ENCODE measurements around the gene RAB35.

The RAB35 gene

DNA sequence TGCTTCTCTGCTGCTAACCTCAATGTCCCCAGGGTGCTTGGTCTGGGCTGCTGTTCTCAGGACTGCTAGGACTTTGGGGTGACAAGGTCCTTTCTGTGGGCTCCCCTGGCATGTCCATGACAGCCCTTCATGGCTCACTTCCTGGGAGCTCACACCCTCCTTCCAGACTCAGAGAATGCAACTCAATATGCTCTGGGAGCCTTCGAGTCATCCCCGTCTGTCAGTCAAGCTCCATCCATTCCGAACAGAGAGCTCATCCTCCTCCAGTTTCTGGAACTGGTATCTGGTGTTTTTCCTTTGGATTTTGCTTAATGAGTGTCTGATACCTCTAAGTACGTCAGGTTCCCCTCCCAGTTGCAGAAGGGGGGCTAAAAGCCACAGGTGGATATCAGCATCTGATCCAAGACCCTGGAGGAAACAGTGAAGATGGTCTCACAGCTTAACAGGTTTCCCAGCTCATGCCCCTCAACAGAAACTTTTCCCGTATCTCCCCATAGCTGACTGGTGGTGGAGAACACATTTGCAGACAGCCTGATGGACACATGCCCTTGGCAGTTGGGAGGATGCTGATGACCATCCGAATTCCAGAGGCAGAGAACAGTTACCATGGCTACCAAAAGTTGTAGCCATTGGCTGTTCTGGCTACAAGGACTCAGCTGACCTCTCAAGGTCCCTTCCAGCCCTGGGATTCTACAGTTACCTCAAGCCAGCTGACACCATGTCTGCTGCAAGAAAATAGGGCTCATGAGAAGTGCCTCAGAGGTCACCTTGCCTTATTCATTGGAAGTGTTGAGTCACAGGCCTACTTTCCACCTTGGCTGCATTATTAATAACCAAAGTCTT is 9.5 kb upstream of the RAB35 start:
- no peaks in the 10 kb centered on the region for H3K27me3 ChIP-seq (ENCODE audit: low read depth)
- no peaks in the 10 kb centered on the region for H3K4me1 ChIP-seq
- no peak for DNase-seq (ENCODE audit: low spot score in 2 of 2)
- no peaks in the 10 kb centered on the region for H3K9me3 ChIP-seq
- H3K36me3 ChIP-seq (replicated peaks), result peaks cover 46% of the 10 kb centered on the region
- no peak overlapping the region for H3K4me3 ChIP-seq
- in situ Hi-C loops (cut with MboI; ENCODE audit: low sequenced_read_pairs), result no loop called here

DNA sequence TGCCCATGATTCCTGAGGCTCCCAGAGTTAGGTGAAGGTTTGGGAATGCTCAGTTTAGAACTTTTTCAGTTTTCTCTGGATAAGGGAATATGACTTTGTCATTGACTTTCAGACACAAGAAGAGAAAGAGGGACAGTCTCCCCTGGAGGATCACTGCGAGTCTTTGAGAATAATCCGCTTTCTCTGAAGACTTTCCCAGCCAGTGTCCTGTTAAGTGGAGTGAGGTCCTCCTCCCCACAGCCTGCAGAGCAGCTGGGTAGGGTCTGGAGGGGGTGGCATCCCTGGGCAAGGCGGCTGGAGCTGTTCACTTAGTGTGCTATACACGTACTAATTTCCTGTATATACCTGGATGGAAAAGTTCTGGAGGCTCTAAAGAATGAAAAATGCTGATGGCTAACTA is 8.5 kb upstream of the RAB35 start:
- Histone ChIP-seq H3K4me1 (no peaks in the 10 kb centered on the region; the same call in 1 of the 2 replicates), H3K4me3 (no peak overlapping the region)

DNA sequence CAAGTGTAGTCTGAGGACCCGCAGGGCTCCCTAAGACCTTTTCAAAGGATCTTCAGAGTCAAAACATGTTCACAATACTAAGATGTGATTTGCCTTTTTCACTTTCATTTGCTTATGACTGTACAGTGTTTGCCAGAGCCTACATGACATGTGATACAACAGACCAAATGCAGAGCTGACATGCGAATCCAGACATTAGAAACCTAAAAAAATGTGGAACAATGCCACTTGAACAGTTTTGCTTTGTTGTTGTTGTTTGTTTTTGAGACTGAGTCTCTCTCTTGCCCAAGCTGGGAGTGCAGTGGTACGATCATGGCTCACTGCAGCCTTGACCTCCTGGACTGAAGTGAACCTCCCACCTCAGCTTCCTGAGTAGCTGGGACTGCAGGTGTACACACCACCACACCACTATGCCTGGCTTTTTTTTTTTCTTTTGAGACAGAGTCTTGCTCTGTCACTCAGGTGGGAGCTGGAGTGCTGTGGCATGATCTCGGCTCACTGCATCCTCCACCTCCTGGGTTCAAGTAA is 5.3 kb upstream of the RAB35 start:
- Histone ChIP-seq H3K27me3 (ENCODE audit: low read depth) (no peaks in the 10 kb centered on the region), H3K36me3 (replicated peaks) (peaks cover 9% of the 10 kb centered on the region), H3K4me3 (no peak overlapping the region), H3K9me3 (no peaks in the 10 kb centered on the region), H3K4me1 (peaks cover 16% of the 10 kb centered on the region)
- no peak for DNase-seq (ENCODE audit: low spot score in 2 of 2)
- in situ Hi-C loops (cut with MboI; ENCODE audit: low sequenced_read_pairs), result no loop called here

More for the DNA sequence above, 8.5 kb upstream of the RAB35 start:
- DNase-seq (ENCODE audit: low spot score in 2 of 2), result no peak
- Histone ChIP-seq H3K36me3 (replicated peaks) (peaks cover 36% of the 10 kb centered on the region), H3K9me3 (no peaks in the 10 kb centered on the region), H3K27me3 (ENCODE audit: low read depth) (no peaks in the 10 kb centered on the region)
- in situ Hi-C loops (cut with MboI; ENCODE audit: low sequenced_read_pairs), result no loop called here

DNA sequence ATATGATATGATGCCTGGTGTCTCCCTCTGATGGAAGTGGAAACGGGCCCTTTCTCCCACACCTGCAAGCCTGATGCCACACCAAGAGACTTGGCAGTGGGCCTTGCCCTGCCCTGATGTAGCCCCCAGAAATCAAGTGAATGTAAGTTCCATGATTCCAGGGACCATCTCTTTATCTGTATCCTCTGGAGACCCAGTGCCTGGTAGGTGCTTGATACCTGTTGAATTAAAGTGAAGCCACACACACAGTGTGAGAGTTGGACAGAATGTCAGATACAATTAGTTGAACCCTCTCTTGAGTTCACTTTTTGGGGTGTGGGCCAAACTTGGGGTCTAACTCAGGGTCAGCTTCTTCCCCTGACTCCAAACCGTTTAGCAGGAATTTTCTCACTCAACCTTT is 4.8 kb upstream of the RAB35 start:
- in situ Hi-C loops (cut with MboI; ENCODE audit: low sequenced_read_pairs), result no loop called here
- Histone ChIP-seq H3K9me3 (no peaks in the 10 kb centered on the region), H3K4me1 (peaks cover 16% of the 10 kb centered on the region), H3K27me3 (ENCODE audit: low read depth) (no peaks in the 10 kb centered on the region), H3K4me3 (no peak overlapping the region), H3K36me3 (replicated peaks) (peaks cover 4% of the 10 kb centered on the region)
- no peak for DNase-seq (ENCODE audit: low spot score in 2 of 2)

DNA sequence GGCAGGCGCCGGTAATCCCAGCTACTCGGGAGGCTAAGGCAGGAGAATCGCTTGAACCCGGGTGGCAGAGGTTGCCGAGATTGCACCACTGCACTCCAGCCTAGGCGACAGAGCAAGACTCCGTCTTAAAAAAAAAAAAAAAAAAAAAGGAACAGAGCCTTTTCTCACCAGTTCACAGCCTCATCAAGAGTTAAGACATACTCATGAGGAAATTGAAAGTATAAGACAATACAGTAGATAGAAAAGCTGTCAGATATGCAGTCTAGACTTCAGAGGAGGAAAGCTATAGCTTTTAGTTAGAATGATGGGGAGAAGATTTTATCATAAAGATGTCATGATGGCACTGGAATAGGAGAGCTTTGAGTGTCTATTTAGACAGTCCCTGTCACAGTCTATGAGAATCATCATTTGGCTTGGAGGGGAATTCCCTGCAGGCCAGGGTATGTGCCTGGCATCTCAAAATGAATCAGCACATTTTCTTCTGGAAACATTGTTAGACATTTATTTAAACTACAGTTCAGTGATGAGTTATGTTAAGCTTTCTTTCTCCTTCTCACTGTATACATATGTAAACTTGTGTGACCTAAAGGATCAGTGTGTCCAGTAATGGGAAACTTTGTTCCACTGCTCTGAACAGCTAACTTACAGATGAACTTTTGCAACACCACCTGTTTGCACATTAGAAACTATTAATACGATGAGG is 2.9 kb upstream of the RAB35 start:
- Histone ChIP-seq H3K36me3 (replicated peaks) (peaks cover 7% of the 10 kb centered on the region; the same call in 1 of the 2 replicates), H3K9me3 (no peaks in the 10 kb centered on the region), H3K27me3 (ENCODE audit: low read depth) (no peaks in the 10 kb centered on the region), H3K4me1 (peaks cover 18% of the 10 kb centered on the region), H3K4me3 (no peak overlapping the region)
- in situ Hi-C loops (cut with MboI; ENCODE audit: low sequenced_read_pairs), result no loop called here
- peak in 1 of 2 experiments; percentile 22 for DNase-seq (ENCODE audit: low spot score in 2 of 2)

DNA sequence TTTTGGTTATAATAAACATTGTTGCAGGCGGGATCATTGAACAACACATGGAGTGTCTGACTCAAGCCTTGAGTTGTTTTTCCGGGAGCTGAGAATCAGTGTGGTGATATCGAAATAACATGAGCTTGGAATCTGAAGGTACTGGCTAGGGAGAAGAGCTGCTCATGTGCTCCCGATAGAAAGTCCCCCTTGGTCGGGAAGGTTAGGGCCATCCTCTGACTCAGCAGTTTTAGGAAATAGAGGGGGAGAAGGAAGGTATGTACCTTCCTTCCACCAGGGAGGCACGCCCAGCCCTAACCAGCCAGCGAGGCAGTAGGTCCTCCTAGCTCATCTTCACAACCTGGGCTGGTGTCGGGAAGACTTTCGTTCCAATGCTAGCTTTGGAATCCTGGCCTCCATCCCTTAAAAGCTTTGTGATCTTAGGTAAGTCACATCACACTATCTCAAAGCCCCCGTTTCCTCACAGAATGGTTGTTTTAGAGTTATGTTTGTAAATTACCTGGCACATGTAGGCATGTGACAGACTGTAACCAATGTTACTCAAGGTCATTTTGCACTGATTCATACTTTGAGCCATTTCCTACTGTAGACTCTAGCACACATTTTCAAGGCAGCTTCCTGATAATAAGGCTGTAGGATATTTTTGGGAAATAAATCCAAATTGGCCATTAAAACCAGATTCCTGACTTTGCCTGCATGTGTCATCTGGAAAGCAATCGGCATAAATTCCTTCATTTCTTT is 1.9 kb upstream of the RAB35 start:
- H3K27me3 ChIP-seq (ENCODE audit: low read depth), result no peaks in the 10 kb centered on the region
- DNase-seq (ENCODE audit: low spot score in 2 of 2), result peak; percentile 32 to 60
- H3K4me1 ChIP-seq, result peaks cover 18% of the 10 kb centered on the region
- in situ Hi-C loops (cut with MboI; ENCODE audit: low sequenced_read_pairs), result no loop called here
- H3K4me3 ChIP-seq, result peak overlapping the region; percentile 91
- H3K9me3 ChIP-seq, result no peaks in the 10 kb centered on the region
- H3K36me3 ChIP-seq (replicated peaks), result peaks cover 7% of the 10 kb centered on the region; the same call in 1 of the 2 replicates

DNA sequence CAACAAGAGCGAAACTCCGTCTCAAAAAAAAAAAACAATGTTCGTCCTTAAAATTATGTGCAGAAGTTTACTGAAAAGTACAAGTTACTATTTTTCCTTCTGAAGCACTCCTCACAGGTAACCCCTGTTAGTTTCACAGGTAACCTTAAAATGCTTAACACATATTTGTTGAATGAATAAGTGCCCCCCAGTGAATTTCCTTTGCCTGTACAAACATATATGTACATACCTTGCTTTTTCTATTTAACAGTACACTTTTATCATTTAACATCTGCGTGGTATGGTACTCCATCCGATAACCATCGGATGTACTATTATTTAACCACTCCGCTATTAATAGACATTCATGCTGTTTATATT is 1.4 kb upstream of the RAB35 start:
- no peaks in the 10 kb centered on the region for H3K27me3 ChIP-seq (ENCODE audit: low read depth)
- no peak for DNase-seq (ENCODE audit: low spot score in 2 of 2)
- H3K4me3 ChIP-seq, result peak overlapping the region; percentile 91
- no peaks in the 10 kb centered on the region for H3K9me3 ChIP-seq
- in situ Hi-C loops (cut with MboI; ENCODE audit: low sequenced_read_pairs), result no loop called here
- H3K4me1 ChIP-seq, result peaks cover 18% of the 10 kb centered on the region
- H3K36me3 ChIP-seq (replicated peaks), result peaks cover 7% of the 10 kb centered on the region; the same call in 1 of the 2 replicates

DNA sequence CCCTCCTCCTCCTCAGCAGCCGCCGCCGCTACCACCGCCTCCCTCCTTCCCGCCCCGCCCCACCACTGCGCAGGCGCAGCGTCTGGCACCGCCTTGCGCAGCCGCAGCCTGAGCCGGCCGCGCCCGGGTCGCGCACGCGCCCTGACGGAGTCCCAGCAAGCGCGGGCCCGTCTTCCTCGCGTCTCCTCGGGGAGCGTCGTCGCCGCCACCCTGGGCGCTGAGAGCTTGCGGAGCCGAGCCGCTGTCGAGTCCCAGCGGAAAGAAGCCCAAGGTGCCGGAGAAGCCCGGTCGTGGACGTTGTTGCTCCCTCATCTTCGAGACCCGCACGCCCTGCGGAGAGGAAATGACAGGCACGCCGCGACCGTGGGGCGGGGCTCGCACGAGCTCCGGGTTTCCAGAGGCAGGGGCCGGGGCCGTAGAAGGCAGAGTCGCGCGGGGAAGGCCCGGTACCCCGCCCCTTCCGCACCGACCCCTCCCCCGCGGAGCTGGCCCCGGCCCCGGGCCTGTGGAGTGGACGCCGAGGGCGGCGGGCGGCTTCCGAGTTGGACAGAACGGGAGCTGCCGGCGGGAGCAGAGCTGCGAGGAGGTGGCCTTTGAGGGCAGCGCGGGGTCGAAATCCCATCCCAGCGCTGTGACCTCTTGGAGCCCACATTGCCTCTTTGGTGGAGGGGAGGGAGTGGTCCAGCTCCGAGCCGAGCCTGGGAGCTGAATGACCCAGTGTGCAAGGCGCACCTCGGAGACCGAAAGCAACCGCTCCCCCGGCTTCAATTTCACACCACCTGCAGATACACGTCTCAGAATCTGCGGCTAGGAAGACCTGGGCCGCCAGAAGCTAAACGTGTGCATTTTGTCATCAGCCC is 469 bp upstream of the RAB35 start:
- Histone ChIP-seq H3K27me3 (ENCODE audit: low read depth) (no peaks in the 10 kb centered on the region), H3K36me3 (replicated peaks) (peaks cover 7% of the 10 kb centered on the region; the same call in 1 of the 2 replicates), H3K9me3 (no peaks in the 10 kb centered on the region), H3K4me3 (peak overlapping the region; percentile 91), H3K4me1 (peaks cover 18% of the 10 kb centered on the region)
- peak; percentile 92 to 98 for DNase-seq (ENCODE audit: low spot score in 2 of 2)
- in situ Hi-C loops (cut with MboI; ENCODE audit: low sequenced_read_pairs), result no loop called here

DNA sequence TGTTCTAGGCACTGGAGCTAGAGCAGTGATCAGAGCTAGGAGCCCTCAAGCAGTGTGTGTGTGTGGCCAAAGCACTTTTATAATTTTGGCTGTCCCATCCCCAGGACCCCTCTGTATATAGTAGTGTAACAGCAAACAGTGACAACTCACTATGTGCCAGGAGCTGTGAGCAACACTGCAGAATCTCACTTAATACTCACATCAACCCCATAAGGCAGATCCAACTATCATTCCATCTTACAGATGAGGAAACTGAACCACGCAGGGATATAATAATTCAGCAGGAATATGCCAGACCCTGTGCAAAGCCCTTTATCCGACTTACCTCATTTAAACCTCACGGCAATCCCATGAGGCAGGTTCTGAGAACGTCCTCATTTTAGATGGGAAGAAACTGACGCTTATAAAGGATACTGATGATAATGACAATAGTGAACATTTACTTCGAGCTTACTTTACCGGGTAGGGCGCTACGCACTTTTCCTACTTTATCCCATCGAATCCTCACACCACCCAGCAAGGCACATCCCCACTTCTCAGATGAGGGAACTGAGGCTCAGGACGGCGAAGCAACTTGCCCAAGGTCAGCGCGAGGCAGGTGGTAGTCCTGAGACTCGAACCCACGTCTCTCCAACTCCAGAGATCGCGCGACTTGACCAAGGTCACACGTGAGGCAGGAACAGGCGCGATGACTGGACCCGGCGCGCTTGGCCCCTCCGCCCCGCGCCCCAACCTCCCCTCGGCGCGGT is 687 bp downstream of the RAB35 start:
- in situ Hi-C loops (cut with MboI; ENCODE audit: low sequenced_read_pairs), result no loop called here
- H3K9me3 ChIP-seq, result no peaks in the 10 kb centered on the region
- peak in 1 of 2 experiments; percentile 65 for DNase-seq (ENCODE audit: low spot score in 2 of 2)
- H3K27me3 ChIP-seq (ENCODE audit: low read depth), result no peaks in the 10 kb centered on the region
- H3K4me1 ChIP-seq, result peaks cover 18% of the 10 kb centered on the region
- H3K36me3 ChIP-seq (replicated peaks), result peaks cover 10% of the 10 kb centered on the region; the same call in 1 of the 2 replicates
- H3K4me3 ChIP-seq, result peak overlapping the region; percentile 91

DNA sequence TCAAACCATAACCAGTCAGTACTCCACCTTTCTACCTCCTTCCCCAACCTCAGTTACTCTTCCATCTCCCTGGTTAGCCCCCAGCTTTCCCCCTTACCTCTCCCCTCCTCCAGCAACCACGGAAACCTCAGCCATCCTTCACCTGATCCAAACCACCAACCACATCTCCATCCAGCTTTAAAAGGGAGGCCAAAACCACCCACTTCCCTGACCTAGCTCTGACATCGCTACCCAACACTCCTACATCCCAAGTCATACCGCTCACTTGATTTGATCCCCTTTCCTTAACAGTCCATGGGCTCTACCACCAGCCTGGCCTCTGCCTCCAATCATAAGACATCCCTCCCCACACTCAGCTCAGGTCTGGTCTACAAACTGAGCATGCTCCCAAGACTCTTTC is 1.5 kb downstream of the RAB35 start:
- Histone ChIP-seq H3K36me3 (replicated peaks) (peaks cover 10% of the 10 kb centered on the region; the same call in 1 of the 2 replicates), H3K9me3 (no peaks in the 10 kb centered on the region), H3K4me1 (peaks cover 18% of the 10 kb centered on the region), H3K4me3 (peak overlapping the region; percentile 91; the same call in 1 of the 2 replicates), H3K27me3 (ENCODE audit: low read depth) (no peaks in the 10 kb centered on the region)
- in situ Hi-C loops (cut with MboI; ENCODE audit: low sequenced_read_pairs), result no loop called here
- DNase-seq (ENCODE audit: low spot score in 2 of 2), result no peak

DNA sequence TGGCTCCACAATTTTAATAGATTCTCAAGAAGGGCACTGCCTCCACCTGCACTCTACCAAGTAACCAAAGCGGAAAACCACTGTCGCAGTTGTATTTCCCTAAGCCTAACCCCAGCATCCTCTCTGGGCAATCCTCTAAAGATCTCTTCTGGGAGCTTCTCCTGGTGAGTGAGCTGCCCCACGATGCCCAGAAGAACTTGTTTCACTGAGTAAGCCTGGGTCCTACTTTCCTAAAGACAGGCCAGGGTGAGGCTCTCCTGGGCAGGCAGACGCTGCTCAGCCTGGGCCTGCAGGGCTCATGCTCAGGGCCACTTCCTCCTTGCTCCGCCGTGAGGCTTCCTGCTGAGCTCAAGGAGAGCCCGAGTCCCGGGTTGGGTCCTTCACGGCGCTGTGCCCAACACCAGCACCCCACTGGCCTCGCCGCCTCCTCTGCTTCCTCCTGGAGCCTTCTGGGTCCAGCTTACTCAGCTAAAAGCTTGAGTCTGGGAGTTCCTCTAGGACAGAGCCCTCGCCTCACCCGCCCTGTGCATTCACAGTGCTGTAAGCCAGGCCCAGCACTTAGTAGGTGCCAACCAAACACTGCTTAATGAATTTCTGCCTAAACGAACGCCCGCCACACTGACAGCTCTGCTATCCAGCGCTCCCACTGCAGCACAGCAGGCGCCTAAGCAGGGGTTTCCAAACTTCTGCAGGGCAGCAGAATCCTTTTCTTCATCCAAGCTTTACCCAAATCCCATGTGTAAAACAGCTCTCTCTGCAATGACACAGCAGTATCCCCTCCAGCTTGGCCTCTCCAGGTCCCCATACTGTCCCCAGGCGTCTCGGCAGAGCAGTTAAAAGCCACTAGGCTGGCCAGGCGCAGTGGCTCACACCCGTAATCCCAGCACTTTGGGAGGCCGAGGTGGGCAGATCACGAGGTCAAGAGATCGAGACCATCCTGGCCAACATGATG is 5.7 kb downstream of the RAB35 start:
- Histone ChIP-seq H3K4me1 (peaks cover under 1% of the 10 kb centered on the region), H3K9me3 (no peaks in the 10 kb centered on the region), H3K36me3 (replicated peaks) (peaks cover 16% of the 10 kb centered on the region), H3K4me3 (no peak overlapping the region), H3K27me3 (ENCODE audit: low read depth) (no peaks in the 10 kb centered on the region)
- no peak for DNase-seq (ENCODE audit: low spot score in 2 of 2)
- in situ Hi-C loops (cut with MboI; ENCODE audit: low sequenced_read_pairs), result no loop called here
